SK-MEL-5 (cell line): ENCODE data around the gene ATG2B. TPM values are rescaled to one million over a fixed set of nuclear protein-coding genes. Genes with fewer than 3 reads are reported as not detected.
"Not testable (repeated sequence)": the region's sequence is repeated elsewhere in the genome, so short reads cannot be mapped to it uniquely, and the experiment has no call there.

Source experiments
- DNase-seq: peaks from one replicate; pipeline ENCODE4 v3.0.0-alpha.2; 2016; ENCODE audit warnings: low read depth, low spot score
- in situ Hi-C: cut with HindIII; loops from 2 replicates; pipeline ENCODE4 v1.10.0; 2016; ENCODE audit warnings: low sequenced_read_pairs, high pct_unique_total_duplicates, low pct_unique_long_range_greater_than_20kb
- total RNA-seq: library from RNA; depleted of rRNA; stranded (reverse); fragments of >200 nt; shearing (Covaris generic); gene quantifications from 2 replicates; pipeline ENCODE4 v1.2.3, GENCODE V29; 2014

Gene ATG2B
- total RNA-seq, 1 experiment from 2014 or later: 13.4 TPM

DNA sequence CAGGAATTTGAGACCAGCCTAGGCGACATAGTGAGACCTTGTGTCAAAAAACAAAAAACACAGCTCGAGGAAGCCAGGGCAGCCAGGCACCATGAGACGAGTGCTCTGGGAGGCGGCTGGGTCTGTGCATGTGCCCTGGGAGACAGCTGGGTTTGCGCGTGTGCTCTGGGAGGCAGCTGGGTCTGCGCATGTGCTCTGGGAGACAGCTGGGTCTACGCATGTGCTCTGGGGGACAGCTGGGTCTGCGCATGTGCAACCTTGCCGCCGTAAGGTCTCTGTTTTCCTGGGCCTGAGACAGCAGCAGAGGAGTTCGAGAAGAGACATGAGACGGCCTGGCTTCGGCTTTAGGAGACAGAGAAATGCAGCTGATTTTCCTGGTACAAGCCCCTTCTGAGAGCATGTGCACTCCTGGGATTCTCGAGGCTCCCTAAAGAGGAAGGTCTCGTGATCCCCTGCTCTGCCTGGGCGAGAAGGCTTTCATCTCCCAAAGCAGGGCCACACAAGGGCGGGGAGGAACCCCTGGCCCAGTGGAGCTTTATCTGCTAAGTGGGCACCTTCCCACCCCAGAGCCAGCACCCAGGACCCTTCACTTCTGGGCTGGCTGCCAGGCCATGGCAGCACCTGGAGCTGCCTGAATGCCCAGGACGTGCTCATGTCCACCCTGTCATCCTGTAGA is 110.7 kb downstream of the ATG2B start:
- peak; percentile 62 for DNase-seq
- in situ Hi-C loops: no loop called here

GRCh38 chr14:96251656-96252155 is 111.4 kb downstream of the ATG2B start:
- DNase-seq: no peak
- in situ Hi-C loops: no loop called here

DNA sequence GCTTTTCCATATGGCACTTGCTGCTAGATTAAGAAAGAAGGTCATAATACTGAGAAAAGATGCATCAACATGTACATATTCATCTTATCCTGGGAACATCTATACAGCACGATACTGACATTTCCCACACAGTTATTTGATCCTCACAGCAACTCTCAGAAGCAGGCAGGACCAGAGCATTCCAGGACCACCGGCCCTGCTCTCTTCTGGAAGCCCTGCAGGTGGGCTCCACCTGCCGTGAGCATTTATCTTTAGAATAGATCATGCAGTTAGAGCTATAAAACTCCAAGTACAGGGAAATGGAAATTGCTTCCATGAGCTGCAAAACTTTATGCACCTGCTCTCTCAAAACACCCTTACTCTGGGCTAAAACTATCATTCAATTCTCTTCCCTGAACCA is 112.7 kb downstream of the ATG2B start:
- in situ Hi-C loops: no loop called here
- DNase-seq: no peak

DNA sequence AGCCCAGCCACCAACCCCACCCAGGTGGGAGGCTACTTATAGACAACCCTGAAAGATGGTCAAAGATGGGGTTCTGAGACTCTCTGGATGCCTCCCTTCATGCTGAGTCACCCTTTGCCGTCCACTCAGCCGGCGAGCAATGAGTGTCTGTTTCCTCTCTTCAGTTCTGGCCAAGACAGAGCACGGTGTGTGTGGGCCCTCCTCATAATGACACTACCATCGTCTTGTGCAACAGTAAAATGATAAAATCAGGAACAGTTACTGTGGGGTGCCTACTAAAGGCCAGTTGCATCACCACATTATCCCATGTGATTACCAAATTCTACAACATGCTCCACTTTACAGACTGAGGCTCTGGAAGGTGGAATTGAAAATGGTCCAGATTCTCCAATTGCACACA is 114.1 kb downstream of the ATG2B start:
- in situ Hi-C loops: no loop called here
- DNase-seq: no peak

GRCh38 chr14:96247031-96247430 is 116.1 kb downstream of the ATG2B start:
- in situ Hi-C loops: no loop called here
- no peak for DNase-seq

- in situ Hi-C loops: no loop called here
- no peak for DNase-seq
Measured at GRCh38 chr14:96246539-96246847, 116.6 kb downstream of the ATG2B start.

- in situ Hi-C loops: no loop called here
- DNase-seq: no peak
Measured at GRCh38 chr14:96245710-96246538, 117.2 kb downstream of the ATG2B start.

DNA sequence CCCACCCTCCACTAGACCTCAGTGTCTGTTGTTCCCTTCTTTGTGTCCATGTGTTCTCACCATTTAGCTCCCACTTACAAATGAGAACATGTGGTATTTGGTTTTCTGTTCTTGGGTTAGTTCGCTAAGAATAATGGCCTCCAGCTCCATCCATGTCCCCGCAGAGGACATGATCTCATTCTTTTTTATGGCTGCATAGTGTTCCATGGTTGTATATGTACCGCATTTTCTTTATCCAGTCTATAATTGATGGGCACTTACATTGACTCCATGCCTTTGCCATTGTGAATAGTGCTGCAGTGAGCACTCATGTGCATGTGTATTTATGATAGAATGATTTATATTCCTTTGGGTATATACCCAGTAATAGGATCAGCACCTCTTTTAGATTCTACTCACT is 118.1 kb downstream of the ATG2B start:
- DNase-seq, in situ Hi-C loops: not testable (repeated sequence)

DNA sequence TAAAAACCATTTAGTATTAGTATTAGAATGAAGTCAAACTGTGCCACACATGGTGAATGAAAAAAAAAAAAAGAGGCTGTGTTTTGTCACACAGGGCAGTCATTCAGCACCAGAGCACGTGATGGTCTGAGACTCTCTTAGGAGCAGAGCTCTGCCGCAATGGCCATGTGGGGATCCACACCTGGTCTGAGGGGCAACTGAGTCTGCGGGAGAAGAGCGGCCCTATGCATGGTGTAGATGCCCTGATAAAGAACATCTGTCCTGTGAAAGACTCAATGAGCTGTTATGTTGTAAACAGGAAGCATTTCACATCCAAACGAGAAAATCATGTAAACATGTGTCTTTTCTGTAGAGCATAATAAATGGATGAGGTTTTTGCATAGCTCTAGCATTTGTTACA is 119.4 kb downstream of the ATG2B start:
- in situ Hi-C loops: no loop called here
- no peak for DNase-seq

DNA sequence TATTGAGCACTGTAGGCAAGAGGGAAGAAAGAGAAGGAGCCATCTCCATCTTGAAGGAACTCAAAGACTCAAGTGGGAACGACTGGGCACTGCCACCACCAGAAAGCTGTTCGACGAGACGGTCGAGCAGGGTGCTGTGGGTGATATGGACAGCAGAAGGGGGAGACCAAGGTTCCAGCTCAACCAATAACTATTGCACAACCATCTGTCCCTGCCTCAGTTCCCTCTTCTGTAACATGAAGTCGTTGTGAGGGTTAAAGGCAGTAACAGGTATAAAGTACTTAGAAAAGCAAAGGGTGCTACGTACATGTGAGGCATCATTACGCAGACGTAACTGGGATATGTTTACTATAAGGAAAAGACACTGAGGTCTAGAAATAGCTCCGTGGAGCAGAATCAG is 121.0 kb downstream of the ATG2B start:
- in situ Hi-C loops: no loop called here
- no peak for DNase-seq

DNA sequence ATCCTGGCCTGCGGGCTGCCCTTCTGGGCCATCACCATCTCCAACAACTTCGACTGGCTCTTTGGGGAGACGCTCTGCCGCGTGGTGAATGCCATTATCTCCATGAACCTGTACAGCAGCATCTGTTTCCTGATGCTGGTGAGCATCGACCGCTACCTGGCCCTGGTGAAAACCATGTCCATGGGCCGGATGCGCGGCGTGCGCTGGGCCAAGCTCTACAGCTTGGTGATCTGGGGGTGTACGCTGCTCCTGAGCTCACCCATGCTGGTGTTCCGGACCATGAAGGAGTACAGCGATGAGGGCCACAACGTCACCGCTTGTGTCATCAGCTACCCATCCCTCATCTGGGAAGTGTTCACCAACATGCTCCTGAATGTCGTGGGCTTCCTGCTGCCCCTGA is 122.5 kb downstream of the ATG2B start:
- no peak for DNase-seq
- in situ Hi-C loops: no loop called here

DNA sequence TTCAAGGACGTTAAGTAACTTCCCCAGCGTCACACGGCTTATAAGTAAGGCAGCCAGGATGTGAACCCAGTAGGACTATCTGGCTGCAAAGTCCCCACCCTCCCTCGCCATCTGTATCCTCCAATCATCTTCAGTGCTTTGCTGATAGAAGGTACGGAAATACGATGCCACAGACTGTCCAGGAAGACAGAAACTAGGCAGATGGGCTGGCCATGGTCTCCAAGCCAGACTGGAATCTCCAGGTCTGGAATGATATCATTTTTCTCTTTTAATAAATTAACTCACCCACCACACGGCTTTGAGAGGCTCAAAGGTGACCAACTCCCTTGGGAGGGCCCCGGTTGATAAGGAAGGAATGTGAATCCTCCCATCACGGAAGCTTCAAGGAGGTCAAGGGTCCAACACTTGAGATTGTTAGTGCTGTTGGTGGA is 123.4 kb downstream of the ATG2B start:
- in situ Hi-C loops: no loop called here
- no peak for DNase-seq

DNA sequence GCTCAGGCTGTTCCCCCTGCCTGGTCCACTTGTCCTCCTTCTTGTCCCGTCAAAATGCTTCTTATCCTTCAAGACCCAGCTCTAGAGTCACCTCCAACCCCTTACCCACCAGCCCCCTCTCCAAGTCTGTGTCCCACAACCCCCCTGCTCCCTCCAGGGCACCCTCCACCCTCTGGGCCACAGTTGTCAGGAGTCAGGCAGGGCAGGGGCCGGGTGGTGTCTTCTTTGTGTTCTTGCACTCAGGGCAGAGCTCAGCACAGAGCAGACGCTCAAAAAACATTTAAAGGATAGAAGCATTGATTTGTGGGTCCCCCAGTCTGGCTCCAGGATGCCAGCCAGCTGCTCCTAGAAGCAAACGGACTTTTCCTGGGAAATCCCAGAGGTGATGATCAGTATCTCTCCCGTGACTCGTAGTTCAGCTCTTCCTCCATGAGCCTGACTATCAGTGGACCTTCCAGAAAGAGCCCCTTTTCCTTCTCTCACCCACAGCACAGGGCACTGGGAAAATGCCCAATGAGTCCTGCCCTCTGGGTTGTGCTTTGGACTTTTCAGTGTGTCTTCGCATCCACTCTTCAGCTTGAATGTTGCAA is 124.4 kb downstream of the ATG2B start:
- no peak for DNase-seq
- in situ Hi-C loops: no loop called here

DNA sequence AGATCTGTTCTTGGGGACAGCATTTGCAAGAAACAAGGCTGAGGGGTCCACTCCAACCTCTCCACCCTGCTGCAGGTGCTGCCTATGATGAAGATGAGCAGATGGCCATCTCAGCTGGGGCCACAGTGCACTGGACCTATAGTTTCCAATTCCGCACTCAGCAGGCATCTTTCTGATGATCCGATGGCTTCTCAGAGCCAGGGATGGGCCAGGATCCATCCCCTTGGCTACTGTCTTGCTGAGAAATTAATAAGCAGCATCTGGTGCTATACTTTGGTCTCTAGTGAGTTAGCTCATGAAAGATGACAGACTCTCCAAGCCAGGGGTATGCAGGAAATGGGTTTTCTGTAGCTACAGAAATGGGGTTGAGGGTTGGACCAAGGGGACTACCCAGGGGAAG is 125.5 kb downstream of the ATG2B start:
- in situ Hi-C loops: no loop called here

GRCh38 chr14:96235426-96235825 is 127.7 kb downstream of the ATG2B start:
- in situ Hi-C loops: no loop called here
- no peak for DNase-seq

More for the DNA sequence above, 125.5 kb downstream of the ATG2B start:
- no peak for DNase-seq

GRCh38 chr14:96233661-96234060 is 129.5 kb downstream of the ATG2B start:
- no peak for DNase-seq
- in situ Hi-C loops: no loop called here

DNA sequence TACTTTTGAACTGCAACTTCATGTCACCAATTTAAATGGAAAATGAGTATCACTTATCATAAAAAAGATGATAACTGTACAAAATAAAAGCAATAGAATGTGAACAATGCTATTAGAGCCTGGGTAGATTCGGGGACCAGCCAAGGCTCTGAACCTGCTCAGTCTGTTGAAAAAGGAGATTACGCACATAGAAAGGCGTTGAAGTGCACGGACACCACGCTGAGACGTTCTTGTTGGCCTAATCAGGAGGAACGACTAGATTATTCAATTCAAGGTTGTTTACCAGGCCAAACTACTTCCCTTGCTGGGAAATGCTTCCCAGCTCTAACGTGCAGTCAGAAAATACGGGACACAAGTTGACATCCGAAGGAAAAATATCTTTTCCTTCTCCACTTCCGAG is 130.6 kb downstream of the ATG2B start:
- in situ Hi-C loops: no loop called here
- DNase-seq: no peak

DNA sequence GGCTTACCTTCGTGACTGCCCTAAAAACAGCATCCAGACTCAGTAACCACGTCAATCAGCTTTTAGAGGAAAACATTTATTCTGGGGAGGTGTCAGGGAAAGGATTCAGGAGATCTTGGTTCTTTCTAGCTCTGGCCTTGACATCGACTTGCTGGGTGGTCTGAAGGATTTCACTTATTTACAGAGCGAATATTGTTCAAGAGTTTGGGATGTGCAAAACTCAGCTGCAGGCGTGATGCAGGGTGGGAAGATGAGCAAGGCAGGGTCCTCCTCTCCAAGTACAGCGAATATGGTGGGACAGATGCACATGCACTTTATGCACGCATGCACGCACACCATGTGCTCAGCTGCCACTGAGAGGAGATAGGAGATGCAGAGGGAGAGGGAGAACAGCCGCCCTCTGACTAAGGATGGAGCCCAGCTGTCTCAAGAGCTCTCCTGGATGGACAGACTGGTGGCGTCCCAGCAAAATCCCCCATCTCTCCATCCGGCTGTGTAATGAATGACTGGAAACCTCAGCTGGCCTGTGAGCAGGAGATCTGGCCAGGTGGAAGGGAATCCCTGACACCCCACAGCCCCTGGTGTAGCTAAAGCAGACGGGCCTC is 131.5 kb downstream of the ATG2B start:
- in situ Hi-C loops: no loop called here
- no peak for DNase-seq
